ENCODE results near the gene TPRX2. TPM values are rescaled to one million over a fixed set of nuclear protein-coding genes. Genes with fewer than 3 reads are reported as not detected.

The TPRX2 gene
- total RNA-seq, 1 experiment from 2014 or later: not detected

GRCh38 chr19:47824396-47824795 lies 34.6 kb upstream of the TPRX2 start:
- Histone ChIP-seq H3K27ac (ENCODE audit: low read depth, low read length) (no peak overlapping the region), H3K79me2 (ENCODE audit: insufficient read depth, low read length) (no peaks in the 10 kb centered on the region), H4K20me1 (ENCODE audit: insufficient read depth) (no peaks in the 10 kb centered on the region), H3K36me3 (ENCODE audit: control insufficient read depth in 1 of 2, insufficient read depth in 2 of 2, low read length in 2 of 2) (no peaks in the 10 kb centered on the region), H3K9me2 (ENCODE audit: insufficient read depth) (no peaks in the 10 kb centered on the region), H3K4me3 (replicated peaks in 1 of 2; ENCODE audit: low read depth in 1 of 2, low read length in 2 of 2) (no peak overlapping the region), H2AFZ (ENCODE audit: low read depth, low read length, poor library complexity, severe bottlenecking) (no peak overlapping the region), H3K27me3 (ENCODE audit: insufficient read depth, low read length) (no peaks in the 10 kb centered on the region; the same call in 1 of the 2 replicates), H3K4me2 (ENCODE audit: low read length) (no peak overlapping the region), H3K4me1 (ENCODE audit: control insufficient read depth in 1 of 2, insufficient read depth in 2 of 2, low read length in 2 of 2) (no peaks in the 10 kb centered on the region), H3K9me3 (ENCODE audit: control insufficient read depth in 1 of 2, insufficient read depth in 1 of 2, low read depth in 1 of 2, low read length in 2 of 2) (peaks cover 0 to 8% of the 10 kb centered on the region in 2 experiments; a peak in 1 of 4 replicates), H3K9ac (ENCODE audit: low read length) (no peak overlapping the region)
- ATAC-seq: no peak
- DNase-seq (ENCODE audit: low read depth, low spot score): no peak
- POLR2A ChIA-PET: no interaction called here
- no TSS peak for BruUV-seq (replicated peaks)
- RAD21 ChIA-PET (ENCODE audit: low non-redundant PET in 1 of 2, low total read pairs in 2 of 2, uncharacterized antibody in 2 of 2, unreplicated experiment in 2 of 2): no interaction called here
- 0 out of 6 replicates have a peak, but pooled peaks of 1 of the 3 experiments have one; percentile 3 for TF ChIP-seq CTCF (IDR thresholded peaks at IDR 0.05 in 2 of 3, conservative IDR thresholded peaks at IDR 0.05 in 1 of 3; ENCODE audit: borderline replicate concordance in 1 of 3, insufficient read depth in 1 of 3, low read depth in 2 of 3, low read length in 2 of 3)
- no peak for TF ChIP-seq CBX3 (IDR thresholded peaks at IDR 0.05; ENCODE audit: low read depth)
- intact Hi-C loops (cut with micrococcal nuclease): no loop called here
- CTCF ChIA-PET: interaction anchor here (1.2 kb wide), 1 partner anchor 45 kb away, joined by 3 read pairs; no protein-coding TSS in a partner anchor

GRCh38 chr19:47826800-47827199 lies 32.2 kb upstream of the TPRX2 start:
- ATAC-seq: no peak

More at GRCh38 chr19:47826800-47827199, 32.2 kb upstream of the TPRX2 start:
- H3K4me2 ChIP-seq (ENCODE audit: low read length): no peak overlapping the region
- intact Hi-C loops (cut with micrococcal nuclease): no loop called here
- no TSS peak for BruUV-seq (replicated peaks)
- H3K4me3 ChIP-seq (replicated peaks in 1 of 2; ENCODE audit: low read depth in 1 of 2, low read length in 2 of 2): no peak overlapping the region
- no peak overlapping the region for H2AFZ ChIP-seq (ENCODE audit: low read depth, low read length, poor library complexity, severe bottlenecking)
- ChIA-PET POLR2A (no interaction called here), RAD21 (ENCODE audit: low non-redundant PET in 1 of 2, low total read pairs in 2 of 2, uncharacterized antibody in 2 of 2, unreplicated experiment in 2 of 2) (interaction anchor here in 1 of 2 experiments (0.6 kb wide), 1 partner anchor 1004 kb away, joined by 3 read pairs; no protein-coding TSS in a partner anchor), CTCF (no interaction called here)
- peaks cover 0 to 8% of the 10 kb centered on the region in 2 experiments; a peak in 1 of 4 replicates for H3K9me3 ChIP-seq (ENCODE audit: control insufficient read depth in 1 of 2, insufficient read depth in 1 of 2, low read depth in 1 of 2, low read length in 2 of 2)
- no peak overlapping the region for H3K27ac ChIP-seq (ENCODE audit: low read depth, low read length)
- no peaks in the 10 kb centered on the region for H3K4me1 ChIP-seq (ENCODE audit: control insufficient read depth in 1 of 2, insufficient read depth in 2 of 2, low read length in 2 of 2)
- no peak for DNase-seq (ENCODE audit: low read depth, low spot score)
- no peaks in the 10 kb centered on the region for H4K20me1 ChIP-seq (ENCODE audit: insufficient read depth)
- no peaks in the 10 kb centered on the region for H3K9me2 ChIP-seq (ENCODE audit: insufficient read depth)
- no peak overlapping the region for H3K9ac ChIP-seq (ENCODE audit: low read length)
- no peaks in the 10 kb centered on the region for H3K27me3 ChIP-seq (ENCODE audit: insufficient read depth, low read length)
- H3K79me2 ChIP-seq (ENCODE audit: insufficient read depth, low read length): no peaks in the 10 kb centered on the region
- no peaks in the 10 kb centered on the region for H3K36me3 ChIP-seq (ENCODE audit: control insufficient read depth in 1 of 2, insufficient read depth in 2 of 2, low read length in 2 of 2)
- TF ChIP-seq SIN3A (IDR thresholded peaks at IDR 0.05; ENCODE audit: low read depth) (no peak), TCF7L2 (IDR thresholded peaks at IDR 0.05; ENCODE audit: borderline replicate concordance, extremely low read depth, insufficient read depth, insufficient read length) (no peak), ELF1 (IDR thresholded peaks at IDR 0.05; ENCODE audit: borderline replicate concordance, low read depth) (no peak), FOSL1 (IDR thresholded peaks at IDR 0.05; ENCODE audit: low read depth) (no peak), CEBPB (IDR thresholded peaks at IDR 0.05; ENCODE audit: low read depth) (no peak), ZBTB33 (IDR thresholded peaks at IDR 0.05; ENCODE audit: extremely low read depth, insufficient replicate concordance, low read length) (no peak), SP1 (IDR thresholded peaks at IDR 0.05; ENCODE audit: low read depth) (no peak), REST (IDR thresholded peaks at IDR 0.05; ENCODE audit: low read depth) (no peak), ATF3 (IDR thresholded peaks at IDR 0.05) (no peak)
